DMS 273 treated with DMSO at 0.1 percent for 48 hours (cell line): ENCODE measurements around the gene FBP1.

Experiments used
- DNase-seq: peaks from one replicate; lab custom pipeline; 2025; lab: John Stamatoyannopoulos, UW

FBP1 gene

GRCh38 chr9:94656200-94656599, 16.9 kb upstream of the FBP1 start:
- DNase-seq, result no peak

- DNase-seq, result no peak
Observed at GRCh38 chr9:94655739-94656138, 16.4 kb upstream of the FBP1 start.

DNA sequence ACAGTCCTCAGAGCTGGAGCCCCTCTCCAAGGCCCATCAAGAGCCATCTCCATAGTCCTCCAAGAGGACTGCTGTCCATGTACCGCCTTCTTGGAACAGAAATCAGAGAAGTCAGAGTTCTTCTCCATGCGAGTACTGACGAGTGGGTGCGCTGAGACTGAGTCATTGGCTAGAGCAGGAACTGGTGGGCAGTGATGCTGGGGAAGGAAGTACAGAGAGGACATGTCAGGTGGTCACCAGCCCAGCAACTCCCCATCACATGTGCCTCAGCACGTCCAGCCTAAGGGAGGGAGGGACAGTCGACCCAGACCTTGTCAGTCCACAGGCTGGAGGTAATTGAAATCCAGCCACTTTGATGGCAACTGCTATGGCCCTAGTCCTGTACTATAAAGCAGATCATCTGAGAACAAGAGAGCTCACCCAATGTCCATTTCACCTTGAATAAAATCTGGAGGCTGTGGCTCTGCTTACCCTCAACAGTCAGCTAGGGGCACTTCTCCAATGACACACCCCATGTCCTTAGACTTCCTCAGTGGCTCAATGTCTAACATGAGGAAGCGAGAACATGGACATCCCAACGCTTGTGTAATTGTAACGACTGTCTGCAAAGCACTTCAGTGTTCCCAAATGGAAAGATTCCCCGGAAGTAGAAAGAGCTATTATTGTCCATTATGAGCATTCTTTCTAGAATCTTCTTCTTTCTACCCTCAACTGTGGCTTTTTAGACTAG, 15.0 kb upstream of the FBP1 start:
- no peak for DNase-seq

GRCh38 chr9:94650949-94651348, 11.6 kb upstream of the FBP1 start:
- no peak for DNase-seq

GRCh38 chr9:94649100-94649819, 9.9 kb upstream of the FBP1 start:
- DNase-seq, result no peak

DNA sequence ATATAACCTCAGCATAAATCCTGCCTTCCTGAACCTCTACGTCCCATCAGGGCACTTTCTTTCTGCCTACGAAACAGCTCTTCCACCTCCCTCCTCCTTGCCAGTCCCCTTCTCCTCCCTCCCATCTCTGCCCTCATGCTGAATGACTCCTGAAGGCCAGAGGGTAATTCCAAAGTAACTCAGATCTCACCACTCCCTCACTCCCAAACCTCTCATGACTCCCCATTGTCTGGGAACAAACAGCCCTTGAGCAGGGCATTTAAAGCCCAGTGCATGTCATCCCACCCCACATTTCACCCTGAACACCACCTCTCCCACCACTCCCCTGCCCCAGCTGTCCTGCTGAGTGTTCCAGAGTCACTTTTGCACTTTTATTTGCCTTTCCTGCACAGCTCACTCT, 8.9 kb upstream of the FBP1 start:
- no peak for DNase-seq

DNA sequence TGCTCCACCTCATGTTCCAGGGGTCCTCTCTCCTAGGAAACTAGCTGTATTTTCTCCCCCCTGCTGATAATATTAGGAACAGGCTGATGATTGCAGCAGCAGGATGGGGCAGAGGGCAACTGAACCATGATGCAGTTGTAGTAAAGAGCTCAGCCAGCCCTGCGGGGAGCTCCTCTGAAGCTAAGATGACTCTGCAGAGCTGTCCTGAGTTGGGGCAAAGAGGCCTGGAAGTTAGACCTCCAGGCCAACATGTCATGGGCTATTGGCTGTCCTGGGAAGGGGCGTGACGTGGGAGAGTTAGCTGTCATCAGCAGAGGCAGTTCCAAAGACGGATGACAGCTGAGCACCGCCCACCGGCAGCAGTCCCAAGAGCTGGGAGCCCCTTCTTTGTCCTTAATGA, 6.6 kb upstream of the FBP1 start:
- DNase-seq, result no peak

DNA sequence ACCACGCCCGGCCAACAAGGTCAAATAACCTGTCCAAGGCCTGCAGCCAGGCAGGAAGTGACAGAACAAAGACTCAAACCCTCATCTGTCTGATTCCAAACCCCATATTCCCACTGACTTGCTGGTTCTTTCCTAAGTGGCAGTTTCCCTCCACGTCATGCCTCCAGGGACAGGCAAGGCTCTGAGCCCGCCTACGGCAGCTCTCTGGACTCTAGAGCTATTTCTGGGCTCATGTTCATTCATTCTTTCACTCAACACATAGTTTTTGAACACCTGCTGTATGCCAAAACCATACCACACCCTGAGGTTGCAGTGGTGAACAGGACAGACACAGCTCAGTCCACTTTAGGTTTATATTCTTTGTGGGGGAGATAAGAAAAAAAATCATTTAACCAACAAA, 5.2 kb upstream of the FBP1 start:
- no peak for DNase-seq

GRCh38 chr9:94643741-94644140, 4.4 kb upstream of the FBP1 start:
- no peak for DNase-seq

GRCh38 chr9:94643176-94643575, 3.9 kb upstream of the FBP1 start:
- no peak for DNase-seq

DNA sequence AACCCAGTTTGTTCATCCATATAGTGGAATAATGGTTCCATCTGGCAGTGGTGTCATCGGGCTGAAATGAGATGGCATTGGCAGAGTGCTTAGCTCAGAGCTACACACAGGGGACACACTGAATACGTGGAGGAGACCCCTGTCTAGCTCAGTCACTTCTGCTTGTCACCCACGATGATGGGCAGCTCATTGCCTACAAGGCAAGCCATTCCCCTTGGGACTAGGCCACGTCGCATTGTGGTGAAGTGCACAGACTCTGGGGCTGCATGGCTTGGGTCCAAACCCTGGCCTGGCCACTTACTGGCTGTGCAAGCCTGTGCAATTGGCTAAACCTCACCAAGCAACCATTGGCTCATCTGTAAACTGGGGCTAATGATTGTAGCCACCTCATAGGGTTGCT, 3.2 kb upstream of the FBP1 start:
- DNase-seq, result no peak

DNA sequence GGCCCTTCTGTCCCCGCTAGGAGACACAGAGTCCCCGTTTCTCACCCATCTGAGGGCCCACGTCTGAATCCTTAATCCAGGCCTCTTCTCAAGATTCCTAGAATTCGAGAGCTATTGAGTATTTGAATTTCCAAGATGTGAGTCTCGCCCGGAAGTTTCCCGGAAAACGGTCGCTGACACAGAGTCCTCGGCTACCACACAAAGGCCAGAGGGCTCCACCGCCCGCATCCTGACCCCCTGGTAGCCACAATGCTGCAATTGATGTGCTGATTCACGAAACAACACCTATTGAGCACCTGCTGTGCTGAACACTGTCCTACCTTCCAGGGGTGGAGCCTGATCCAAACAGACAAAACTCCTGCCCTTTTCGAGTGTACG, 670 bp upstream of the FBP1 start:
- DNase-seq, result no peak

DNA sequence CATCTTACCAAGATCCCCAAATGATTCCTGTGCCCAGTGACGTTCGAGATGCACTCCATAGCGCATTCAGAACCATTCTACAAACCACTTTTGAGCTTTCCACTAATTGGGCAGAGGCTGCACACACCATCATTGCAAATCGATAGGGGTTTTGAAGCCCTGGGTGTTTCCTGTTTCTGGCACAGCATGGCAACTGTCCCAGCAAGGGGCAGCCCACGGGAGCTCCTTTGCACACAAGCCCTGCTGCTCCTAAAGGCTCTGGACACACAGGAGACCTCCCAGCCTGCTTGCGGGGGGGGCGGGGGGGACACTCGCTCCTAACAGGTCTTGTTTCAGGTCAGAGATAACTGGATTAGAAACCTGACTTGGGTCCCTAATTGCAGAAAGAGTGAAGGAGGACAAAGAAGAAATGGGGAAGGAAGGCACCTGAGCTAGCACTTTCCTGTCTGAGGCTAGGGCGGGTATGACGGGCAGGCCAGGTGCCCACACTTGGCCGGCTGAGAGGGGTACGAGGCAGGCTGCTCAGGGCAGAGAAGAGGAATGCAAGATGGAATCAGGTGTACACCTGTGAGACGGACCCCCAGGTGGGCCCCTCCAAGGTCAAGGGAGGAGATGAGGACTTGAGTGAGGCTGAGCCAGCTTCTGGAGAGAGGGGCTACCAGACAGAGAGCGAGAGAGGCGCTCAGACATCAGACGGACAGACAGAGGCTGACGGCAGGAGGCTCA, 820 bp downstream of the FBP1 start:
- DNase-seq, result no peak

GRCh38 chr9:94632737-94633136, 6.6 kb downstream of the FBP1 start:
- DNase-seq, result no peak

DNA sequence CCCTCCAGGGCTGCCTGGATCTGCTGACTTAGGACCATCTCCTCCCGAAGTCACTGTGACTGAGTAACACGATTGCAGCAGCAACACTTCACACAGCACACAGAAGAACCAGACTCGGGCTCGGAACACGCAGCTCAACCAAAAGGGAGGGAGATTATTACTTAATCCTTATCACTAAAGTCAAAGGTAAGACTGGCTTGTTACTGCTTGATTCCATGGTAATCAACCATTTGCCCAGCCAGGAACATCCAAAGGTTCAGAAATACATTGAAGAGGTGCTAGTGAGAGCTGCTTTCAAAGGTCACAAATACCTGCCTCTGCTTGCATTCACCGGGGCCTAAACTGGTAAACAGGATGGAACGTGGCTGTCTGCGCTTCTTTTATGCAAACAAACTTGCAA, 7.7 kb downstream of the FBP1 start:
- DNase-seq, result no peak

- DNase-seq, result no peak
Observed at GRCh38 chr9:94630833-94631232, 8.5 kb downstream of the FBP1 start.

- no peak for DNase-seq
Observed at GRCh38 chr9:94630281-94630680, 9.0 kb downstream of the FBP1 start.

DNA sequence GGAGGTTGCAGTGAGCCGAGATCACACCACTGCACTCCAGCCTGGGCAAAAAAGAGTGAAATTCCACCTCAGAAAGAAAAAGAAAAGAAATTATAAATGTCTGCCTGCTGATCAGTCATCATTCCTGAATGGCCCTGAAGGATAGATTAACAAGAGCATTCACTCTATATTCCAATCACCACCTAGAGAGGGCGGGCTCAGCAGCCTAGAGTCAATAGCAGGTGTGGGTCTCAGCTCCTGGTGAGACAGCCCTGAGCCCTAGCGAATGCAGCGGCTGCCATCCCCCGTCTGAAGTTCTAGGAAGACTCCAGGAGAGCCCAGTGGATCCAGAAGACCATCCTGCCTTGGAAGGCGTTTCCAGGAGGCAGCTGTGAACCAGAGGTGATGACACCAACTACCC, 12.0 kb downstream of the FBP1 start:
- DNase-seq, result no peak

GRCh38 chr9:94625835-94626234, 13.5 kb downstream of the FBP1 start:
- no peak for DNase-seq

DNA sequence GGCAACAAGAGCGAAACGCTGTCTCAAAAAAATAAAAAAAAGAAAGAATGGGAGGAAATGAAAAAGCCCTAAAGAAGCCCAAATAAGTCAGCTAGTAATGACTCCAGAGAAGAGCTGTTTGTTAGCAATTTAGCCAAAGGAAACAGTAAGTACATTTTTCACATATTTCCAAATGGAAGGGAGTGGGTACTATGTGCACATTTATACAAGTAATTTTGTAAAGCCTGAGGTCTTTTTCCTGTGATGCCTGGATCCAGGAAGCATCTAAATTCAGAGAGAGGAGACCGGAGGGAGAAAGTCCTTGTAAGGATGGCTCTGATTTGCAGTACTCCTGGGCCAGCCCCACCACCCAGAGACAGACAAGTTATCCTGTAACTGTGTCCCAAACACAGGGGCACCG, 14.7 kb downstream of the FBP1 start:
- no peak for DNase-seq

- no peak for DNase-seq
Observed at GRCh38 chr9:94623253-94623652, 16.1 kb downstream of the FBP1 start.

DNA sequence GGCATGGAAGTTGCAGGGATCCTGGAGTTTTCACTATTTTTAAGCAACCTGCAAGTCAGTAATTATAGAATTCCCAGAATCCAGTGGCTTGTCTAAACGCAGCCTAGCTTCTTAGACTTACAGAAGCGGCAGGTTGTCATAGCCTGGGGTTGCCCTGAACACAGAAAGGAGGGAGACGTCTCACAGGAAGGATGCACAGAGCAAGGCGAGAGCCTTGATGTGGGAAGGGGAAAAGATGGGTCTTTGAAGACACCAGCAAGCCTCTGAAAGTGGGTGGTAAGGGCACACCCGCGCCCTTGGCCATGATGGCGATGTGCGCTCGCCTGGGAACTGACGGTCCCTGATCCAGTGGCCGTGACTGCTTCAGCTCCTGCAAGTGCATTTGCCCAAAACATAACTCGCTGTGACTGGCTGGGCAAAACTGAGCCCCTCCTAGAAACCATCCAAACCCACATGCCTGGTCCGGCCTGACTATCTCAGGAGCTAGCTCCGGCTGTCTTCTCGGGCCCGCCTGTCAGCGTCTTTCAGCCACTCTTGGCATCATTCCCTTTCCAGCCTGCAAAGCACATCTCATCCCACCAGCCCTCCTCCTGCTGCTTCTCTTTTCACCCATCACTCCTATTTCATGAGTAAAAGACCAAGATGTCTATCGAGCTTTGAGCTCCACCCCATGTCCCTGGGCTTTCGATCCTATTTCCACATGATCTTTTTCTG, 17.1 kb downstream of the FBP1 start:
- no peak for DNase-seq

GRCh38 chr9:94619026-94619425, 20.3 kb downstream of the FBP1 start:
- DNase-seq, result no peak
